K562 (cell line): ENCODE measurements around the gene IKZF4. TPM values are rescaled to one million over a fixed set of nuclear protein-coding genes. Genes with fewer than 3 reads are reported as not detected.
A peak's percentile ranks its signal among the peaks of the same experiment; 100 is the strongest.
"Not testable (repeated sequence)": the region's sequence is repeated elsewhere in the genome, so short reads cannot be mapped to it uniquely, and the experiment has no call there.

Source experiments
- ATAC-seq: fragments of 200-7000 bp; cut with Tn5 transposase; 3 replicates; pipeline ENCODE4 v1.9.1; 2020; ENCODE audit warnings: moderate library complexity
- BruUV-seq: library from RNA; stranded (reverse); fragments of 400-500 nt; replicated peaks from 2 replicates; lab custom pipeline; 2021; lab: Mats Ljungman, UMichigan
- CTCF ChIA-PET: fragments of 300-600 bp; formaldehyde crosslinking; extraction: SDS; loops from one replicate; lab custom pipeline; 2021; ENCODE audit warnings: low intra/inter-chr PET ratio; lab: Yijun Ruan, JAX
- POLR2A ChIA-PET: fragments of 300-600, 350-650 bp; sonication (Branson Sonifier 250); formaldehyde crosslinking; extraction: SDS; loops from one replicate; lab custom pipeline; 2021; ENCODE audit warnings: antibody characterized with exemption, inconsistent platforms; lab: Yijun Ruan, JAX
- DNase-seq, 4 experiments: peaks; one replicate each; pipeline versions ENCODE4 v3.0.0 to v3.0.0-alpha.2; 2011 to 2018; ENCODE audit warnings: low spot score in 3 of 4, mixed read lengths in 3 of 4; ENCODE audit errors: extremely low read depth in 1 of 4
- FAIRE-seq: peaks from 2 replicates; lab custom pipeline; 2011; peaks lifted over from hg19 to GRCh38; lab: Jason Lieb, UNC
- H2AFZ ChIP-seq: 2 replicates; pipeline ENCODE4 v1.6.0; 2011; ENCODE audit warnings: low read depth, low read length, control low read depth, inconsistent platforms
- H3K27ac ChIP-seq: fragments of 200-600 bp; 3 replicates; pipeline ENCODE4 v1.8.0; 2011; ENCODE audit warnings: low read depth, mild to moderate bottlenecking, control low read depth, inconsistent platforms, low read length, moderate library complexity, mixed read lengths; ENCODE audit errors: extremely low read depth
- H3K27me3 ChIP-seq, 2 experiments: fragments of 300-600 bp in 1 of 2; 2 replicates in 1 of 2; 3 replicates in 1 of 2; pipeline versions ENCODE4 v1.6.0 to v1.8.0; 2011; ENCODE audit warnings: inconsistent platforms in 2 of 2, low read length in 2 of 2, mild to moderate bottlenecking in 1 of 2, mixed read lengths in 1 of 2, moderate library complexity in 1 of 2; ENCODE audit not compliant: control insufficient read depth in 2 of 2, insufficient read depth in 2 of 2
- H3K36me3 ChIP-seq: fragments of 300-600 bp; 3 replicates; pipeline ENCODE4 v1.8.0; 2011; ENCODE audit warnings: mild to moderate bottlenecking, low read length, inconsistent platforms; ENCODE audit not compliant: control insufficient read depth, insufficient read depth
- H3K4me1 ChIP-seq, 2 experiments: fragments of 200-600 bp in 1 of 2; replicated peaks in 1 of 2; 2 replicates in 1 of 2; 3 replicates in 1 of 2; pipeline versions ENCODE4 v1.5.1 to v1.8.0; 2011; ENCODE audit warnings: inconsistent platforms in 2 of 2, low read length in 2 of 2, mild to moderate bottlenecking in 1 of 2, mixed read lengths in 1 of 2, moderate library complexity in 1 of 2; ENCODE audit not compliant: control insufficient read depth in 2 of 2, insufficient read depth in 2 of 2
- H3K4me2 ChIP-seq: 2 replicates; pipeline ENCODE4 v1.6.1; 2011; ENCODE audit warnings: low read length, control low read depth, inconsistent platforms, mixed read lengths; ENCODE audit not compliant: insufficient read depth
- H3K4me3 ChIP-seq: fragments of 200-600 bp; sonication (generic), shearing (Covaris generic); 2 replicates; pipeline ENCODE4 v1.5.1; 2016; ENCODE audit warnings: control low read depth, inconsistent platforms
- H3K79me2 ChIP-seq: fragments of 200-600 bp; 3 replicates; pipeline ENCODE4 v1.8.0; 2011; ENCODE audit warnings: low read length, inconsistent platforms; ENCODE audit not compliant: control insufficient read depth, insufficient read depth
- H3K9ac ChIP-seq, 2 experiments: 2 replicates each; pipeline versions ENCODE4 v1.6.0 to v1.6.1; 2011; ENCODE audit warnings: low read depth in 2 of 2, low read length in 2 of 2, control low read depth in 1 of 2, inconsistent platforms in 1 of 2, mild to moderate bottlenecking in 1 of 2, mixed read lengths in 1 of 2; ENCODE audit not compliant: insufficient read depth in 1 of 2
- H3K9me1 ChIP-seq: one replicate; pipeline ENCODE4 v1.6.0; 2011; ENCODE audit warnings: inconsistent platforms, mild to moderate bottlenecking, low read length, moderate library complexity; ENCODE audit not compliant: control insufficient read depth, insufficient read depth
- H3K9me3 ChIP-seq: replicated peaks from 2 replicates; pipeline ENCODE4 v1.5.1; 2011; ENCODE audit warnings: low read depth, low read length, inconsistent platforms; ENCODE audit not compliant: control insufficient read depth, insufficient read depth
- H4K20me1 ChIP-seq: replicated peaks from 2 replicates; pipeline ENCODE4 v1.6.1; 2011; ENCODE audit warnings: low read length, inconsistent platforms, mixed read lengths; ENCODE audit not compliant: control insufficient read depth, insufficient read depth
- CHD1 ChIP-seq: fragments of 200-600 bp; sonication (generic); IDR thresholded peaks from one replicate; pipeline ENCODE4 v1.6.1; 2012; ENCODE audit warnings: mild to moderate bottlenecking, moderate library complexity, low read length, inconsistent platforms
- POLR2A ChIP-seq: fragments of 450-650 bp; conservative IDR thresholded peaks from 2 replicates; pipeline ENCODE4 v1.6.1; 2016
- RB1 ChIP-seq: fragments of 450-650 bp; IDR thresholded peaks from 2 replicates; pipeline ENCODE4 v1.6.1; 2017; ENCODE audit warnings: low read depth, mild to moderate bottlenecking
- RBFOX2 ChIP-seq: fragments of 200-400 bp; formaldehyde crosslinking; IDR thresholded peaks from 2 replicates; pipeline ENCODE4 v1.6.1; 2017; ENCODE audit warnings: low read depth, mild to moderate bottlenecking, low read length, moderate library complexity
- RBM17 ChIP-seq: fragments of 200-400 bp; formaldehyde crosslinking; IDR thresholded peaks from 2 replicates; pipeline ENCODE4 v1.6.1; 2017; ENCODE audit warnings: low read depth, mild to moderate bottlenecking, low read length, borderline replicate concordance
- SMARCC2 ChIP-seq: fragments of 450-650 bp; IDR thresholded peaks from 2 replicates; pipeline ENCODE4 v1.6.1; 2017; ENCODE audit warnings: antibody characterized with exemption, moderate library complexity, mild to moderate bottlenecking, low read depth
- ZFX ChIP-seq: sonication (generic); formaldehyde crosslinking; IDR thresholded peaks from 2 replicates; pipeline ENCODE4 v1.8.0; 2022; ENCODE audit warnings: mild to moderate bottlenecking, missing genetic modification reagents, moderate library complexity
- ZNF12 ChIP-seq: sonication (generic); formaldehyde crosslinking; IDR thresholded peaks from 2 replicates; pipeline ENCODE4 v1.4.0; 2020; ENCODE audit warnings: mild to moderate bottlenecking, missing genetic modification reagents
- ZNF253 ChIP-seq: fragments of 250-450 bp; sonication (Bioruptor Pico); conservative IDR thresholded peaks from 2 replicates; pipeline ENCODE4 v1.6.1; 2021; ENCODE audit warnings: mild to moderate bottlenecking
- ZNF316 ChIP-seq: fragments of 450-650 bp; IDR thresholded peaks from 2 replicates; pipeline ENCODE4 v1.6.1; 2016
- WGBS: fragments of 100-300 bp; shearing (Covaris generic); methylation state at CpG from one replicate; pipeline ENCODE4 v1.1.6; 2016; ENCODE audit warnings: low coverage, mixed read lengths; ENCODE audit not compliant: insufficient coverage; ENCODE audit errors: missing lambda C conversion rate; 5-methylcytosine and 5-hydroxymethylcytosine counted together
- in situ Hi-C: fragments of 300-500 bp; cut with MboI; formaldehyde crosslinking; loops from 4 replicates; pipeline ENCODE4 v1.15.0; 2018; ENCODE audit warnings: inconsistent platforms, mixed read lengths
- intact Hi-C: fragments of 100-400 bp; cut with micrococcal nuclease; formaldehyde crosslinking; loops from 2 replicates; pipeline ENCODE4 v1.14.2; 2022
- polyA plus RNA-seq, 8 experiments: library from polyadenylated mRNA; depleted of rRNA in 4 of 8; stranded (reverse) in 5 of 8; unstranded in 3 of 8; fragments of >200 nt; fragmentation: Nextera tagmentation in 2 of 8; fragmentation: Illumina TruSeq in 1 of 8; extraction: Ambion mirVana in 2 of 8; extraction: Trizol in 1 of 8; gene quantifications; 2 replicates each; pipeline versions ENCODE4 v1.2.1 to v1.2.3, GENCODE V29; 2011 to 2014; ENCODE audit warnings: inconsistent platforms in 1 of 8, missing spikeins in 1 of 8
- total RNA-seq, 7 experiments: library from RNA; depleted of rRNA in 6 of 7; stranded (reverse); fragments of >200 nt in 6 of 7; fragmentation: Illumina TruSeq in 2 of 7; extraction: Trizol in 2 of 7; gene quantifications; 2 replicates each; pipeline versions ENCODE4 v1.2.1 to v1.2.3, GENCODE V29; 2011 to 2021; ENCODE audit warnings: low replicate concordance in 1 of 7
- TF ChIP-seq, protein P1 (sequence below): fragments of 200-800 bp; sonication (Bioruptor generic); IDR thresholded peaks from 2 replicates; pipeline ENCODE4 v1.6.1; 2016; ENCODE audit warnings: missing genetic modification characterization, missing compliant biosample characterization

IKZF4 gene
- total and polyA plus RNA-seq, 9 of the 15 experiments (the other 6 are each of a cell fraction or from before 2014, with no cell fraction given): 1.9 to 16.3 (median 3.6) TPM

DNA sequence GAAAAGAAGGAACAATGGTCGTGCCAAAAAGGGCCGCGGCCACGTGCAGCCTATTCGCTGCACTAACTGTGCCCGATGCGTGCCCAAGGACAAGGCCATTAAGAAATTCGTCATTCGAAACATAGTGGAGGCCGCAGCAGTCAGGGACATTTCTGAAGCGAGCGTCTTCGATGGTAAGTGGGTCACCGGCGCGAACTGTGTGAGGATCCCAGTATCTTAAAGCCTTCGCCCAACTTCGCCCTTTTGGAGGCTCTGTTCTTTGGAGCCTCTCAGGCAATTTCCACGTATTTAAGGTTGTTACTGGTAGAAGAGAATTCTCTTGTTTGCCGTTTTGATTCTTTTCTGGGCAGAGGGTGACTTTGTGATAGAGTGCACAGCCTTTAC is 21.6 kb downstream of the IKZF4 start:
- H3K9me3 ChIP-seq, H4K20me1 ChIP-seq, in situ Hi-C loops, ATAC-seq, H3K27me3 ChIP-seq, FAIRE-seq, H3K9me1 ChIP-seq, H2AFZ ChIP-seq, POLR2A ChIA-PET, DNase-seq: not testable (repeated sequence)
- H3K4me3 ChIP-seq: peak overlapping the region; percentile 83
- TSS peak; percentile 83 for BruUV-seq
- CTCF ChIA-PET: interaction anchor here (0.5 to 2.1 kb wide), 2 partner anchors 124 to 303 kb away, joined by 3 to 10 read pairs; no protein-coding TSS in a partner anchor
- peaks cover 15 to 22% of the 10 kb centered on the region in 2 experiments; a peak in 4 of 5 replicates for H3K4me1 ChIP-seq
- peaks cover 46% of the 10 kb centered on the region for H3K36me3 ChIP-seq
- 0 out of 2 replicates have a peak, but pooled peaks have one; percentile 1 for TF ChIP-seq ZNF12 (CRISPR knock-in tag)
- TF ChIP-seq ZNF253 (CRISPR knock-in tag): 0 out of 2 replicates have a peak, but pooled peaks have one; percentile 23
- peak; percentile 2; the same call in 1 of the 2 replicates for TF ChIP-seq RBFOX2
- peak; percentile 89 for TF ChIP-seq CHD1
- TF ChIP-seq RB1: 0 out of 2 replicates have a peak, but pooled peaks have one; percentile 4
- peak overlapping the region; percentile 93 for H3K4me2 ChIP-seq
- peak overlapping the region; percentile 98 for H3K27ac ChIP-seq
- intact Hi-C loops: loop anchor here (5.0 to 10.0 kb wide), 2 partner anchors 182 to 215 kb away; partner anchors contain the start of genes DNAJC14, NABP2 and RNF41
- WGBS: 0% methylated on average over 13 of the region's 20 CpGs
- H3K79me2 ChIP-seq: peaks cover 27% of the 10 kb centered on the region
- H3K9ac ChIP-seq: peak overlapping the region; percentile 96 to 97

GRCh38 chr12:56042843-56043242 is 22.0 kb downstream of the IKZF4 start:
- H3K9me1 ChIP-seq: no peaks in the 10 kb centered on the region
- H3K36me3 ChIP-seq: peaks cover 43% of the 10 kb centered on the region
- ChIA-PET CTCF (no interaction called here), POLR2A (no interaction called here)
- no peak for ATAC-seq
- H2AFZ ChIP-seq: no peak overlapping the region
- no peaks in the 10 kb centered on the region for H3K27me3 ChIP-seq
- no peak for FAIRE-seq
- 3% methylated on average over 9 of the region's 9 CpGs for WGBS
- BruUV-seq: no TSS peak
- no peaks in the 10 kb centered on the region for H3K9me3 ChIP-seq
- no peaks in the 10 kb centered on the region; the same call in 1 of the 2 replicates for H4K20me1 ChIP-seq
- H3K9ac ChIP-seq: peak overlapping the region; percentile 96 to 97; a peak in 3 of 4 replicates
- peaks cover 15 to 20% of the 10 kb centered on the region in 2 experiments; a peak in 4 of 5 replicates for H3K4me1 ChIP-seq
- no peak for DNase-seq
- H3K4me2 ChIP-seq: peak overlapping the region; percentile 93
- peaks cover 27% of the 10 kb centered on the region for H3K79me2 ChIP-seq
- intact Hi-C loops: loop anchor here (5.0 to 10.0 kb wide), 2 partner anchors 182 to 216 kb away; partner anchors contain the start of genes DNAJC14, NABP2 and RNF41
- H3K27ac ChIP-seq: peak overlapping the region; percentile 98; the same call in 2 of the 3 replicates
- H3K4me3 ChIP-seq: peak overlapping the region; percentile 83
- in situ Hi-C loops: no loop called here
- TF ChIP-seq SMARCC2 (no peak), ZNF316 (no peak), POLR2A (no peak), ZFX (CRISPR knock-in tag) (no peak), RBM17 (no peak)
- TF ChIP-seq, protein P1, sequence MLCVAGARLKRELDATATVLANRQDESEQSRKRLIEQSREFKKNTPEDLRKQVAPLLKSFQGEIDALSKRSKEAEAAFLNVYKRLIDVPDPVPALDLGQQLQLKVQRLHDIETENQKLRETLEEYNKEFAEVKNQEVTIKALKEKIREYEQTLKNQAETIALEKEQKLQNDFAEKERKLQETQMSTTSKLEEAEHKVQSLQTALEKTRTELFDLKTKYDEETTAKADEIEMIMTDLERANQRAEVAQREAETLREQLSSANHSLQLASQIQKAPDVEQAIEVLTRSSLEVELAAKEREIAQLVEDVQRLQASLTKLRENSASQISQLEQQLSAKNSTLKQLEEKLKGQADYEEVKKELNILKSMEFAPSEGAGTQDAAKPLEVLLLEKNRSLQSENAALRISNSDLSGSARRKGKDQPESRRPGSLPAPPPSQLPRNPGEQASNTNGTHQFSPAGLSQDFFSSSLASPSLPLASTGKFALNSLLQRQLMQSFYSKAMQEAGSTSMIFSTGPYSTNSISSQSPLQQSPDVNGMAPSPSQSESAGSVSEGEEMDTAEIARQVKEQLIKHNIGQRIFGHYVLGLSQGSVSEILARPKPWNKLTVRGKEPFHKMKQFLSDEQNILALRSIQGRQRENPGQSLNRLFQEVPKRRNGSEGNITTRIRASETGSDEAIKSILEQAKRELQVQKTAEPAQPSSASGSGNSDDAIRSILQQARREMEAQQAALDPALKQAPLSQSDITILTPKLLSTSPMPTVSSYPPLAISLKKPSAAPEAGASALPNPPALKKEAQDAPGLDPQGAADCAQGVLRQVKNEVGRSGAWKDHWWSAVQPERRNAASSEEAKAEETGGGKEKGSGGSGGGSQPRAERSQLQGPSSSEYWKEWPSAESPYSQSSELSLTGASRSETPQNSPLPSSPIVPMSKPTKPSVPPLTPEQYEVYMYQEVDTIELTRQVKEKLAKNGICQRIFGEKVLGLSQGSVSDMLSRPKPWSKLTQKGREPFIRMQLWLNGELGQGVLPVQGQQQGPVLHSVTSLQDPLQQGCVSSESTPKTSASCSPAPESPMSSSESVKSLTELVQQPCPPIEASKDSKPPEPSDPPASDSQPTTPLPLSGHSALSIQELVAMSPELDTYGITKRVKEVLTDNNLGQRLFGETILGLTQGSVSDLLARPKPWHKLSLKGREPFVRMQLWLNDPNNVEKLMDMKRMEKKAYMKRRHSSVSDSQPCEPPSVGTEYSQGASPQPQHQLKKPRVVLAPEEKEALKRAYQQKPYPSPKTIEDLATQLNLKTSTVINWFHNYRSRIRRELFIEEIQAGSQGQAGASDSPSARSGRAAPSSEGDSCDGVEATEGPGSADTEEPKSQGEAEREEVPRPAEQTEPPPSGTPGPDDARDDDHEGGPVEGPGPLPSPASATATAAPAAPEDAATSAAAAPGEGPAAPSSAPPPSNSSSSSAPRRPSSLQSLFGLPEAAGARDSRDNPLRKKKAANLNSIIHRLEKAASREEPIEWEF (CRISPR knock-in tag): no peak
